Activated CD4-positive, alpha-beta T cell treated with anti-CD3 and anti-CD28 coated beads, Interleukin-2, amount 10 ng/mL, durations not matched to agents 24 days and 14 days (primary cell): Measurements from ENCODE around the gene C16orf87. TPM values are rescaled to one million over a fixed set of nuclear protein-coding genes. Genes with fewer than 3 reads are reported as not detected.
"Not testable (repeated sequence)": the region's sequence is repeated elsewhere in the genome, so short reads cannot be mapped to it uniquely, and the experiment has no call there.

ENCODE experiments used
- DNase-seq: peaks from one replicate; pipeline ENCODE4 v3.0.0; 2022
- H3K27ac Mint-ChIP-seq: one replicate; pipeline ENCODE4 v1.8.0; 2022; ENCODE audit warnings: mild to moderate bottlenecking, mixed read lengths
- H3K27me3 Mint-ChIP-seq: one replicate; pipeline ENCODE4 v1.8.0; 2022; ENCODE audit warnings: mixed read lengths
- H3K36me3 Mint-ChIP-seq: one replicate; pipeline ENCODE4 v1.8.0; 2022; ENCODE audit warnings: low read depth, mild to moderate bottlenecking, mixed read lengths
- H3K4me1 Mint-ChIP-seq: one replicate; pipeline ENCODE4 v1.8.0; 2021; ENCODE audit warnings: mixed read lengths
- H3K4me3 Mint-ChIP-seq: one replicate; pipeline ENCODE4 v1.8.0; 2022; ENCODE audit warnings: mild to moderate bottlenecking, moderate library complexity, mixed read lengths
- H3K9me3 Mint-ChIP-seq: one replicate; pipeline ENCODE4 v1.8.0; 2021; ENCODE audit warnings: mixed read lengths
- intact Hi-C: fragments of 100-400 bp; cut with micrococcal nuclease; formaldehyde crosslinking; loops from one replicate; pipeline ENCODE4 v1.15.1; 2023
- total RNA-seq: library from RNA; stranded (reverse); gene quantifications from 2 replicates; pipeline ENCODE4 v1.2.3, GENCODE V29; 2022

The C16orf87 gene
- total RNA-seq, 1 donor from 2014 or later: 32.7 TPM

- H3K9me3 Mint-ChIP-seq: no peaks in the 10 kb centered on the region
- peaks cover 21% of the 10 kb centered on the region for H3K4me1 Mint-ChIP-seq
- peaks cover 50% of the 10 kb centered on the region for H3K36me3 Mint-ChIP-seq
- no peak overlapping the region for H3K4me3 Mint-ChIP-seq
- H3K27ac Mint-ChIP-seq: no peak overlapping the region
- intact Hi-C loops: no loop called here
- no peaks in the 10 kb centered on the region for H3K27me3 Mint-ChIP-seq
- no peak for DNase-seq
These were observed 27.6 kb downstream of the C16orf87 start for GRCh38 chr16:46803373-46803772.

- no peak for DNase-seq
- no peaks in the 10 kb centered on the region for H3K27me3 Mint-ChIP-seq
- peaks cover 4% of the 10 kb centered on the region for H3K9me3 Mint-ChIP-seq
- H3K4me3 Mint-ChIP-seq: no peak overlapping the region
- no peak overlapping the region for H3K27ac Mint-ChIP-seq
- peaks cover 46% of the 10 kb centered on the region for H3K36me3 Mint-ChIP-seq
- peaks cover 17% of the 10 kb centered on the region for H3K4me1 Mint-ChIP-seq
- intact Hi-C loops: no loop called here
These were observed 29.4 kb downstream of the C16orf87 start for GRCh38 chr16:46801428-46802049.

GRCh38 chr16:46800494-46800893, 30.5 kb downstream of the C16orf87 start:
- H3K9me3 Mint-ChIP-seq: peaks cover 9% of the 10 kb centered on the region
- H3K27ac Mint-ChIP-seq: no peak overlapping the region
- peaks cover 48% of the 10 kb centered on the region for H3K36me3 Mint-ChIP-seq
- intact Hi-C loops: no loop called here
- no peaks in the 10 kb centered on the region for H3K27me3 Mint-ChIP-seq
- no peak for DNase-seq
- peaks cover 17% of the 10 kb centered on the region for H3K4me1 Mint-ChIP-seq
- H3K4me3 Mint-ChIP-seq: no peak overlapping the region

- Mint-ChIP-seq H3K27me3 (no peaks in the 10 kb centered on the region), H3K9me3 (peaks cover 26% of the 10 kb centered on the region), H3K36me3 (peaks cover 44% of the 10 kb centered on the region), H3K4me1 (peaks cover 3% of the 10 kb centered on the region), H3K4me3 (no peak overlapping the region), H3K27ac (no peak overlapping the region)
- intact Hi-C loops: no loop called here
- DNase-seq: no peak
These were observed 33.5 kb downstream of the C16orf87 start for GRCh38 chr16:46797501-46797900.

- Mint-ChIP-seq H3K36me3 (peaks cover 46% of the 10 kb centered on the region), H3K27ac (no peak overlapping the region), H3K9me3 (peaks cover 26% of the 10 kb centered on the region), H3K4me3 (no peak overlapping the region), H3K4me1 (peaks cover 4% of the 10 kb centered on the region), H3K27me3 (no peaks in the 10 kb centered on the region)
- no peak for DNase-seq
- intact Hi-C loops: no loop called here
These were observed 34.2 kb downstream of the C16orf87 start for GRCh38 chr16:46796764-46797269.

GRCh38 chr16:46793841-46794240, 37.1 kb downstream of the C16orf87 start:
- Mint-ChIP-seq H3K4me1 (peaks cover 16% of the 10 kb centered on the region), H3K4me3 (no peak overlapping the region), H3K27ac (no peak overlapping the region), H3K9me3 (peaks cover 26% of the 10 kb centered on the region), H3K36me3 (peaks cover 43% of the 10 kb centered on the region), H3K27me3 (no peaks in the 10 kb centered on the region)
- no peak for DNase-seq
- intact Hi-C loops: no loop called here

- H3K9me3 Mint-ChIP-seq: peaks cover 27% of the 10 kb centered on the region
- no peak for DNase-seq
- peaks cover 16% of the 10 kb centered on the region for H3K4me1 Mint-ChIP-seq
- H3K4me3 Mint-ChIP-seq: peak overlapping the region; percentile 79
- H3K27me3 Mint-ChIP-seq: peaks cover 9% of the 10 kb centered on the region
- H3K27ac Mint-ChIP-seq: peak overlapping the region; percentile 64
- H3K36me3 Mint-ChIP-seq: peaks cover 23% of the 10 kb centered on the region
- intact Hi-C loops: loop anchor here (1.0 to 2.0 kb wide), 2 partner anchors 22 to 41 kb away; partner anchors contain the start of gene C16orf87
These were observed 40.2 kb downstream of the C16orf87 start for GRCh38 chr16:46790599-46791270.

- peaks cover 19% of the 10 kb centered on the region for H3K9me3 Mint-ChIP-seq
- peaks cover 18% of the 10 kb centered on the region for H3K4me1 Mint-ChIP-seq
- peaks cover 13% of the 10 kb centered on the region for H3K36me3 Mint-ChIP-seq
- H3K4me3 Mint-ChIP-seq: peak overlapping the region; percentile 79
- H3K27me3 Mint-ChIP-seq: peaks cover 15% of the 10 kb centered on the region
- peak; percentile 95 for DNase-seq
- intact Hi-C loops: loop anchor here (1.0 to 5.0 kb wide), 3 partner anchors 23 to 167 kb away; partner anchors contain the start of genes C16orf87 and SHCBP1
- peak overlapping the region; percentile 69 for H3K27ac Mint-ChIP-seq
These were observed 41.2 kb downstream of the C16orf87 start for GRCh38 chr16:46789499-46790414.

GRCh38 chr16:46788891-46789474, 42.0 kb downstream of the C16orf87 start:
- intact Hi-C loops: loop anchor here (5.0 kb wide), 1 partner anchor 167 kb away; the partner anchor contains the start of gene SHCBP1
- H3K27ac Mint-ChIP-seq: no peak overlapping the region
- peaks cover 14% of the 10 kb centered on the region for H3K9me3 Mint-ChIP-seq
- peaks cover 7% of the 10 kb centered on the region for H3K36me3 Mint-ChIP-seq
- peaks cover 18% of the 10 kb centered on the region for H3K4me1 Mint-ChIP-seq
- no peak for DNase-seq
- no peak overlapping the region for H3K4me3 Mint-ChIP-seq
- H3K27me3 Mint-ChIP-seq: peaks cover 15% of the 10 kb centered on the region

- intact Hi-C loops: loop anchor here (5.0 kb wide), 1 partner anchor 166 kb away; the partner anchor contains the start of gene SHCBP1
- no peak overlapping the region for H3K27ac Mint-ChIP-seq
- DNase-seq: no peak
- H3K4me1 Mint-ChIP-seq: peaks cover 22% of the 10 kb centered on the region
- H3K36me3 Mint-ChIP-seq: peaks cover 3% of the 10 kb centered on the region
- H3K27me3 Mint-ChIP-seq: peaks cover 15% of the 10 kb centered on the region
- H3K9me3 Mint-ChIP-seq: peaks cover 9% of the 10 kb centered on the region
- no peak overlapping the region for H3K4me3 Mint-ChIP-seq
These were observed 43.1 kb downstream of the C16orf87 start for GRCh38 chr16:46787909-46788308.

- Mint-ChIP-seq H3K9me3 (peaks cover 9% of the 10 kb centered on the region), H3K36me3 (no peaks in the 10 kb centered on the region), H3K4me1 (peaks cover 14% of the 10 kb centered on the region), H3K27ac (no peak overlapping the region), H3K4me3 (no peak overlapping the region), H3K27me3 (peaks cover 15% of the 10 kb centered on the region)
- DNase-seq: no peak
- intact Hi-C loops: loop anchor here (5.0 kb wide), 1 partner anchor 163 kb away; the partner anchor contains the start of gene SHCBP1
These were observed 45.7 kb downstream of the C16orf87 start for GRCh38 chr16:46785076-46785845.

GRCh38 chr16:46784569-46784968, 46.4 kb downstream of the C16orf87 start:
- DNase-seq, H3K9me3 Mint-ChIP-seq, intact Hi-C loops, H3K27ac Mint-ChIP-seq, H3K36me3 Mint-ChIP-seq, H3K4me3 Mint-ChIP-seq: not testable (repeated sequence)
- peaks cover 15% of the 10 kb centered on the region for H3K27me3 Mint-ChIP-seq
- H3K4me1 Mint-ChIP-seq: peaks cover 11% of the 10 kb centered on the region
